GM21825 (cell line): ENCODE measurements around the gene DNMBP.
"Not testable (repeated sequence)": the region's sequence is repeated elsewhere in the genome, so short reads cannot be mapped to it uniquely, and the experiment has no call there.

Experiments
- ATAC-seq: cut with Tn5 transposase; IDR thresholded peaks from one replicate; pipeline ENCODE4 v1.9.1; 2021; ENCODE audit warnings: mild to moderate bottlenecking, moderate library complexity; ENCODE audit not compliant: unreplicated experiment

Gene DNMBP

GRCh38 chr10:100014071-100014762 is 4.5 kb upstream of the DNMBP start:
- ATAC-seq: peak; percentile 68

DNA sequence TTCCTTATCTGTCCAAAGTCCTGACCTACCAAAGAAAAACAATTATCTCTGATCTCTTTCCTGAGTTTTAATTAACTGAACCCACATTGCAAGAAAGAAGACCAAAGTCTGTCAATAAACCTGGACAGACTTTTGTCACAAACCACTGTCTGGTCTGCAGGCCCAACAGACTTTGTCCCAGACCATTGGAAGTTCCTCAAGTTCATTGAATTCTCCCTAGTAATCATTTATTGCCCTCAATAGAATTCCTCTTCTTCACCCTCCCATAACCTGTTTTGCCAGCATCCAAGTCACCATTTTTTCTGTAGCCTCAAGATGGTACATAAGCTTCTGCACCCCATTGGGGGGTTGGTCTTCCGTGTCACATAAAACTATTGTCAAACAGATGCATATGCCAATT is 3.9 kb upstream of the DNMBP start:
- no peak for ATAC-seq

DNA sequence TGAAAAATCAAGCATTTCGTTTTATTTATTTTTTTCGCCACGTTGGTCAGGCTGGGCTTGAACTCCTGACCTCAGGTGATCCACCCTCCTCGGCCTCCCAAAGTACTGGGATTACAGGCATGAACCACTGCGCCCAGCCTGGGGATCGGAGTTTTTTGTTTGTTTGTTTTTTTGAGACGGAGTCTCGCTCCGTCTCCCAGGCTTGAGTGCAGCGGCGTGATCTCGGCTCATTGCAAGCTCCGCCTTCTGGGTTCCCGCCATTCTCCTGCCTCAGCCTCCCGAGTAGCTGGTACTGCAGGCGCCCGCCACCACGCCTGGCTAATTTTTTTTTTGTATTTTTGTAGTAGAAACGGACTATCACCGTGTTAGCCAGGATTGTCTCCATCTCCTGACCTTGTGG is 2.2 kb upstream of the DNMBP start:
- not testable (repeated sequence) for ATAC-seq

GRCh38 chr10:100009283-100009792 is 409 bp downstream of the DNMBP start:
- peak; percentile 42 for ATAC-seq

DNA sequence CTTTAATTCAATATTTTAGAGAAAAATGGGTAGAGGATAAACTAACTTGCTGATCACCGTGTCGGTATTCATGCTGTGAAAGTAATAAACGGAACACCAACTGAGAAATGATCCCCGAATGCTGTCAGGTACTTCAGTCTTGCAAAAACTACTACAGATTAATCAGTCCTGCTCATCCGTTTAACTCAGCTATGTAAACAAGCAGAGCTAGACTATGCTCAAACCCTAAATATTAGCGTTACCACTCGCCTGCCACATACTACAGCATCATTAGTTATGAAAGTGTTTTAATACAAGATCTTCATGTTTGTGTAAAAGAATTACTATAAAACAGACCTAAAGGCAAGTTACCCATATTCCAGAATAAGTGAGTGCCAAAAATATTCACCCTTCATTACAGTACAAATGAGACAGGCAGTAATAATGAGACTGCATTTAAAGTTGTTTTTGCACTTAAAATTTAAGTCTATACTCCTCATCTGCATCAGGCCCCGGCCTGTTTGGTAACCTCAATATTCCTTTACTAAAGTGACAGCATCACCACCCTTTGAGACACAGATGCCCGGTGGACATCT is 952 bp downstream of the DNMBP start:
- no peak for ATAC-seq

DNA sequence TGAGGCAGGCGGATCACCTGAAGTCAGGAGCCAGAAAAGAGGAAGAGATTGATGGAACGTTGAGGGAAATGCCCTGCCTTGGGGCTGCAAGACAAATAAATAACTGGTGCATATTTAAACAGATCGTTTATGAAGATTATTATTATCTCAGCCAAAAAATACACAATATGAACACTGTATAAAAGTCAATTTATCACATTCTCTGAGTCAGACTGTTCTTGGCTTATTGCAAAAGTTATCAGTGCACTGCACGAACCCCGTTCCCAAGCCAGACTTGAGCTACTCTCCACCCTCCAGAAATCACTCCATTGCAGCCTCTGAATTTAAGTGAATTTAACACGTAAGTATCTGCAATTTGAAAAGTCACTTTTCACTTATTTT is 1.6 kb downstream of the DNMBP start:
- ATAC-seq: no peak

GRCh38 chr10:100007231-100008141 is 2.3 kb downstream of the DNMBP start:
- ATAC-seq: no peak

DNA sequence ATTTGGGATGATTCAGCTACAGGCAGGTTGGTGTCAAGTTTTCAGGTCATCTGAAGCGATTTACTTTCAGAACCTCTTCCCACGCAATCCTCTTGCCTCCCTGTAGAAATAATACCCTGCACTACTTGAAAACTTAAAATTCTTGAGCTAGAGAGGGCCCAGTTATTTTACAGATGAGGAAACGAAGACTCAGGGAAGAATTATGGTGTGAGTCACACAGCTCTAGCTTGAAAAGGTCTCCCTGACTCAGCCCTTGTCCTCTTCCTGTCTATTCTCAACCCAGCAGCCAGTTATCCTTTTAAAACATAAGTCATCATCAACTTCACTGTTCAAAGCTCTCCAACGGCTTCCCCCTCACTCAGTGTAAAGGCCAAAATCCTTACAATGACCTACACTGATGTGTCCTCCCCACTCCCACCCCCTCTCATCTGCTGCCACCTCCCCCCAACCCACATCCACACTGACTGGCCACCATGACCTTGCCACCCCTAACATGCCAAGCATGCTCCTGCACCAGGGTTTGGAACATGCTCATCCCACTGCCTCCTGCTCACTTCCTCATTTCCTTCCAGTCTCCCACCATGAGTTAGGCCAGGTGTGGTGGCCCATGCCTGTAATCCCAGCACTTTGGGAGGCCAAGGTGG is 3.4 kb downstream of the DNMBP start:
- no peak for ATAC-seq

DNA sequence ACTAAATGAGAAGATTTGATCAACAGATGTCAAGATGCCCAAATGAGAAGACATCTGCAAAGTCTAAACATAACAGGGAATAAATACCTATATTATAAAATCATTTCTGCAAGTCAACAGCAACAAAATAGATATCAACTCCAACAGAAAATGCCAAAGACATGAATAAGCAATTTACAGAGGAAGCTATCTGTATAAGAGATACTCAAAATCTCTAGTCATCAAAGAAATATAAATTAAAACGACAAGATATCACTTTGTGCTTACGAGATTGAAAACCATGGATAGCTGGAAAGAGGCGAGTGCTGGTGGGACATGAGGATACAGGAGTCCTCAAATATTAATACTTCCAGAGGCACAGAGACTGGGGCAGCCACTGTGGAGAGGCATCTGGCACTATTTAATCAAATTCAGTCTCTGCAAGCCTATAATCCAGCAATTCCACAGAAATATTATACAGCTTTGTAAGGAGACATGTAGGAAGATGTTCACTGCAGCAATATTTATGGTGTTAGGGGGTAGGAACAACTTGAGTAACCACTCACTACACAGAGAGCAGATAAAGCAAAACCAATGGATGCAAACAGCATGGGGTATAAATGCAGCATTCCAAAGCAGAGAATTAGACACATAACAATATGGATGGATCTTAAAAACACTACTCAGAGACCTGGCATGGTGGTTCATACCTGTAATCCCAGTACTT is 4.8 kb downstream of the DNMBP start:
- no peak for ATAC-seq

GRCh38 chr10:100000109-100000644 is 9.6 kb downstream of the DNMBP start:
- ATAC-seq: no peak

GRCh38 chr10:99999319-100000108 is 10.2 kb downstream of the DNMBP start:
- ATAC-seq: no peak

- ATAC-seq: no peak
Observed at GRCh38 chr10:99998889-99999288, 10.9 kb downstream of the DNMBP start.

DNA sequence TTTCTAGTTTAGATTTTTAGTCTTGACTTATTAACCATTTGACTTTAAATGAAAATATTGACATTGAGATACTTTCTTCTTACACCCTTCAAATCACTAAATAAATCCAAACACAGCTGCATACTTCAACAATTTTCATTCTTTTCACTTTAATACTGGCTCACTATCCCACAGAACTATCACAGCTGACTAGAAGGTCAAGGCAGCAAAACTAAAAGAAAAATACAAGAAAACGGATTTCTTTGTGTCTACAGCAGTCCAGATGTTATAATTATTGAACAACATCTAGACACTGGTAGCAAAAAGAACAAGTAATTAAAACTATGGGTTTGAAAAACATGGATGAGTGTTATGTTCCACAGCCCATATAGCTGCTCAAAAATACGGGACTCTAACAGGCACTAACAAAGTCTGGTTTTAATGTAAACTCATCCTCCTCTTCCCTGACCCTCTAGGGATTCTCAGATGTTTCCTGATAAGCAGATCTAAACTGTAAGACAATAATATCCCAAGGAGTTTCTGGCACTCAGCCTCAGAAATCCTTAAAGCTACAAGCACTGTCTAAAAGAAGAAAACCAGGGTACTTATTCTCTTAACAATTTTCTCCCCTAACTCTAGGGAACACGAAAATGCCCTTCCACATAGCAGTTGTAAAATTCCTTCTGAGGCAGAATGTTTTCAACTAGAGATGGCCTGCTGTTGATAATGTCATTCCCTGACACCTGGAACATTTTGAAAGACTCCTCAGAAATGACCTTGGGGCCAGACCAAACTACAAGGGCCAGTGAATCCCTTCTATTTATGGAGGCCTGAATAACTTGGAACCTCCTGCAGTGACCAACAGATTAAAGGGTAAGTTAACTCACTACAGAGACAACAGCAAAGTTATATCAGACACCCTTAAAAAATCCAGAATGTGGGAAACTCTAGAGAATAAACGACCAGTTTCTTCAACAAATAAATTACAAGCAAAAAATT is 12.8 kb downstream of the DNMBP start:
- ATAC-seq: no peak

GRCh38 chr10:99995713-99996112 is 14.0 kb downstream of the DNMBP start:
- ATAC-seq: no peak

- ATAC-seq: no peak
Observed at GRCh38 chr10:99995269-99995668, 14.5 kb downstream of the DNMBP start.

- no peak for ATAC-seq
Observed at GRCh38 chr10:99994801-99995200, 14.9 kb downstream of the DNMBP start.

GRCh38 chr10:99993701-99994689 is 15.8 kb downstream of the DNMBP start:
- peak; percentile 89 for ATAC-seq
